ENCODE results near the gene LIPI.

GRCh38 chr21:14239281-14239680 lies 28.5 kb upstream of the LIPI start:
- TF ChIP-seq CTCF (conservative IDR thresholded peaks at IDR 0.05; ENCODE audit: low read depth in 2 of 2) (no peak), EZH2 (IDR thresholded peaks at IDR 0.05; ENCODE audit: low read depth, unreplicated experiment) (no peak), REST (IDR thresholded peaks at IDR 0.05; ENCODE audit: unreplicated experiment) (no peak), EZH2phosphoT487 (IDR thresholded peaks at IDR 0.05; ENCODE audit: unreplicated experiment) (no peak), CREB1 (CRISPR knock-in tag; IDR thresholded peaks at IDR 0.05; ENCODE audit: low read depth) (no peak), POLR2AphosphoS5 (IDR thresholded peaks at IDR 0.05; ENCODE audit: low read depth) (no peak)

All from GM23338 (cell line).